ENCODE data around the gene OTX2. TPM values are rescaled to one million over a fixed set of nuclear protein-coding genes. Genes with fewer than 3 reads are reported as not detected.

OTX2 gene
- total and polyA plus RNA-seq, 3 experiments from 2014 or later = not detected

GRCh38 chr14:56794557-56795283 is 15.6 kb downstream of the OTX2 start:
- Histone ChIP-seq H3K36me3 (ENCODE audit: insufficient read depth, low read length) (no peaks in the 10 kb centered on the region), H3K4me3 (ENCODE audit: low read length) (no peak overlapping the region), H3K27me3 (ENCODE audit: insufficient read depth, low read length, poor library complexity, severe bottlenecking) (peaks cover 22% of the 10 kb centered on the region), H3K9me3 (ENCODE audit: low read length) (no peaks in the 10 kb centered on the region), H3K27ac (ENCODE audit: low read depth, low read length) (no peak overlapping the region), H3K4me1 (ENCODE audit: insufficient read depth, low read length) (no peaks in the 10 kb centered on the region)
- peaks cover 0 to 8% (median 5%) of the 10 kb centered on the region in 5 donors for H3K9me3 Mint-ChIP-seq
- H3K27me3 Mint-ChIP-seq = peaks cover 55 to 67% of the 10 kb centered on the region in 2 donors
- DNase-seq = no peak
- POLR2A ChIA-PET = no interaction called here
- no peak overlapping the region for H3K4me3 Mint-ChIP-seq
- H3K27ac Mint-ChIP-seq = no peak overlapping the region
- H3K36me3 Mint-ChIP-seq = no peaks in the 10 kb centered on the region
- H3K4me1 Mint-ChIP-seq = peaks cover 7 to 11% (median 9%) of the 10 kb centered on the region in 3 donors
- CTCF ChIA-PET = no interaction called here

GRCh38 chr14:56794088-56794556 is 16.2 kb downstream of the OTX2 start:
- Histone ChIP-seq H3K9me3 (ENCODE audit: low read length) (no peaks in the 10 kb centered on the region), H3K4me1 (ENCODE audit: insufficient read depth, low read length) (no peaks in the 10 kb centered on the region), H3K27me3 (ENCODE audit: insufficient read depth, low read length, poor library complexity, severe bottlenecking) (peaks cover 20% of the 10 kb centered on the region), H3K36me3 (ENCODE audit: insufficient read depth, low read length) (no peaks in the 10 kb centered on the region), H3K27ac (ENCODE audit: low read depth, low read length) (no peak overlapping the region), H3K4me3 (ENCODE audit: low read length) (no peak overlapping the region)
- Mint-ChIP-seq H3K36me3 (no peaks in the 10 kb centered on the region), H3K27me3 (peaks cover 50 to 62% of the 10 kb centered on the region in 2 donors), H3K27ac (no peak overlapping the region), H3K9me3 (peaks cover 0 to 7% (median 3%) of the 10 kb centered on the region in 5 donors), H3K4me1 (peaks cover 7 to 9% (median 8%) of the 10 kb centered on the region in 3 donors), H3K4me3 (no peak overlapping the region)
- DNase-seq = no peak
- CTCF ChIA-PET = no interaction called here
- POLR2A ChIA-PET = no interaction called here

GRCh38 chr14:56789955-56790354 is 20.3 kb downstream of the OTX2 start:
- no peaks in the 10 kb centered on the region for H3K27me3 ChIP-seq (ENCODE audit: insufficient read depth, low read length, poor library complexity, severe bottlenecking)
- no peaks in the 10 kb centered on the region for H3K9me3 ChIP-seq (ENCODE audit: low read length)
- no peak overlapping the region for H3K27ac ChIP-seq (ENCODE audit: low read depth, low read length)
- peaks cover 0 to 6% (median 3%) of the 10 kb centered on the region in 5 donors for H3K9me3 Mint-ChIP-seq
- DNase-seq = no peak
- no peak overlapping the region for H3K4me3 ChIP-seq (ENCODE audit: low read length)
- H3K36me3 Mint-ChIP-seq = no peaks in the 10 kb centered on the region
- H3K27ac Mint-ChIP-seq = no peak overlapping the region
- peaks cover 20 to 44% of the 10 kb centered on the region in 2 donors for H3K27me3 Mint-ChIP-seq
- H3K4me1 ChIP-seq (ENCODE audit: insufficient read depth, low read length) = no peaks in the 10 kb centered on the region
- H3K36me3 ChIP-seq (ENCODE audit: insufficient read depth, low read length) = no peaks in the 10 kb centered on the region
- H3K4me1 Mint-ChIP-seq = no peaks in the 10 kb centered on the region
- CTCF ChIA-PET = no interaction called here
- POLR2A ChIA-PET = no interaction called here
- H3K4me3 Mint-ChIP-seq = no peak overlapping the region

- H3K36me3 ChIP-seq (ENCODE audit: insufficient read depth, low read length) = no peaks in the 10 kb centered on the region
- DNase-seq = no peak
- Mint-ChIP-seq H3K36me3 (no peaks in the 10 kb centered on the region), H3K27ac (no peak overlapping the region), H3K4me1 (no peaks in the 10 kb centered on the region), H3K9me3 (peaks cover 0 to 6% (median 0%) of the 10 kb centered on the region in 5 donors), H3K4me3 (no peak overlapping the region), H3K27me3 (peaks cover 10 to 34% of the 10 kb centered on the region in 2 donors)
- no peaks in the 10 kb centered on the region for H3K4me1 ChIP-seq (ENCODE audit: insufficient read depth, low read length)
- H3K4me3 ChIP-seq (ENCODE audit: low read length) = no peak overlapping the region
- POLR2A ChIA-PET = no interaction called here
- no peaks in the 10 kb centered on the region for H3K27me3 ChIP-seq (ENCODE audit: insufficient read depth, low read length, poor library complexity, severe bottlenecking)
- CTCF ChIA-PET = no interaction called here
- H3K27ac ChIP-seq (ENCODE audit: low read depth, low read length) = no peak overlapping the region
- H3K9me3 ChIP-seq (ENCODE audit: low read length) = no peaks in the 10 kb centered on the region
Observed at GRCh38 chr14:56787530-56787929, 22.7 kb downstream of the OTX2 start.

GRCh38 chr14:56782711-56783110 is 27.6 kb downstream of the OTX2 start:
- Mint-ChIP-seq H3K27me3 (peaks cover 0 to 17% of the 10 kb centered on the region in 2 donors), H3K4me1 (no peaks in the 10 kb centered on the region), H3K4me3 (no peak overlapping the region), H3K9me3 (no peaks in the 10 kb centered on the region), H3K36me3 (no peaks in the 10 kb centered on the region), H3K27ac (no peak overlapping the region)
- no peaks in the 10 kb centered on the region for H3K27me3 ChIP-seq (ENCODE audit: insufficient read depth, low read length, poor library complexity, severe bottlenecking)
- ChIA-PET POLR2A (no interaction called here), CTCF (no interaction called here)
- H3K9me3 ChIP-seq (ENCODE audit: low read length) = no peaks in the 10 kb centered on the region
- no peak overlapping the region for H3K27ac ChIP-seq (ENCODE audit: low read depth, low read length)
- H3K4me1 ChIP-seq (ENCODE audit: insufficient read depth, low read length) = no peaks in the 10 kb centered on the region
- DNase-seq = no peak
- no peak overlapping the region for H3K4me3 ChIP-seq (ENCODE audit: low read length)
- no peaks in the 10 kb centered on the region for H3K36me3 ChIP-seq (ENCODE audit: insufficient read depth, low read length)

GRCh38 chr14:56774503-56774902 is 35.8 kb downstream of the OTX2 start:
- H3K4me3 ChIP-seq (ENCODE audit: low read length) = no peak overlapping the region
- Mint-ChIP-seq H3K36me3 (no peaks in the 10 kb centered on the region), H3K27me3 (peaks cover 2 to 12% of the 10 kb centered on the region in 2 donors), H3K27ac (no peak overlapping the region), H3K9me3 (no peaks in the 10 kb centered on the region), H3K4me1 (no peaks in the 10 kb centered on the region), H3K4me3 (no peak overlapping the region)
- no peak overlapping the region for H3K27ac ChIP-seq (ENCODE audit: low read depth, low read length)
- no peaks in the 10 kb centered on the region for H3K27me3 ChIP-seq (ENCODE audit: insufficient read depth, low read length, poor library complexity, severe bottlenecking)
- no peak for DNase-seq
- H3K36me3 ChIP-seq (ENCODE audit: insufficient read depth, low read length) = no peaks in the 10 kb centered on the region
- ChIA-PET CTCF (no interaction called here), POLR2A (no interaction called here)
- H3K4me1 ChIP-seq (ENCODE audit: insufficient read depth, low read length) = no peaks in the 10 kb centered on the region
- no peaks in the 10 kb centered on the region for H3K9me3 ChIP-seq (ENCODE audit: low read length)

GRCh38 chr14:56770512-56770911 is 39.8 kb downstream of the OTX2 start:
- POLR2A ChIA-PET = no interaction called here
- no peak for DNase-seq
- no peaks in the 10 kb centered on the region for H3K9me3 Mint-ChIP-seq

GRCh38 chr14:56760164-56760914 is 49.9 kb downstream of the OTX2 start:
- CTCF ChIA-PET = no interaction called here
- no peak for DNase-seq
- no peaks in the 10 kb centered on the region for H3K9me3 Mint-ChIP-seq
- H3K27ac Mint-ChIP-seq = no peak overlapping the region
- Histone ChIP-seq H3K27me3 (ENCODE audit: insufficient read depth, low read length, poor library complexity, severe bottlenecking) (no peaks in the 10 kb centered on the region), H3K4me1 (ENCODE audit: insufficient read depth, low read length) (no peaks in the 10 kb centered on the region), H3K9me3 (ENCODE audit: low read length) (no peaks in the 10 kb centered on the region), H3K36me3 (ENCODE audit: insufficient read depth, low read length) (no peaks in the 10 kb centered on the region), H3K27ac (ENCODE audit: low read depth, low read length) (no peak overlapping the region), H3K4me3 (ENCODE audit: low read length) (no peak overlapping the region)
- H3K4me3 Mint-ChIP-seq = no peak overlapping the region
- peaks cover 9 to 21% of the 10 kb centered on the region in 2 donors for H3K27me3 Mint-ChIP-seq
- POLR2A ChIA-PET = no interaction called here
- H3K36me3 Mint-ChIP-seq = no peaks in the 10 kb centered on the region
- H3K4me1 Mint-ChIP-seq = no peaks in the 10 kb centered on the region

More at GRCh38 chr14:56770512-56770911, 39.8 kb downstream of the OTX2 start:
- Histone ChIP-seq H3K36me3 (ENCODE audit: insufficient read depth, low read length) (no peaks in the 10 kb centered on the region), H3K4me3 (ENCODE audit: low read length) (no peak overlapping the region), H3K27ac (ENCODE audit: low read depth, low read length) (no peak overlapping the region), H3K9me3 (ENCODE audit: low read length) (no peaks in the 10 kb centered on the region), H3K27me3 (ENCODE audit: insufficient read depth, low read length, poor library complexity, severe bottlenecking) (no peaks in the 10 kb centered on the region), H3K4me1 (ENCODE audit: insufficient read depth, low read length) (no peaks in the 10 kb centered on the region)
- no peak overlapping the region for H3K4me3 Mint-ChIP-seq
- H3K36me3 Mint-ChIP-seq = no peaks in the 10 kb centered on the region
- no peak overlapping the region for H3K27ac Mint-ChIP-seq
- H3K27me3 Mint-ChIP-seq = peaks cover 5 to 12% of the 10 kb centered on the region in 2 donors
- no peaks in the 10 kb centered on the region for H3K4me1 Mint-ChIP-seq
- CTCF ChIA-PET = no interaction called here

Data from CD8-positive, alpha-beta memory T cell (primary cell).